ENCODE measurements around the gene SLC6A11. TPM values are rescaled to one million over a fixed set of nuclear protein-coding genes. Genes with fewer than 3 reads are reported as not detected.

Gene SLC6A11
- total and polyA plus RNA-seq, 2 of the 13 experiments (the other 11 are each of a cell fraction or from before 2014, with no cell fraction given), result 17.9 to 34.5 TPM

- TF ChIP-seq ZNF18 (CRISPR knock-in tag; IDR thresholded peaks at IDR 0.05; ENCODE audit: insufficient replicate concordance) (no peak), MTA1 (CRISPR knock-in tag; IDR thresholded peaks at IDR 0.05; ENCODE audit: borderline replicate concordance) (no peak), POGZ (CRISPR knock-in tag; IDR thresholded peaks at IDR 0.05) (0 out of 2 replicates have a peak, but pooled peaks have one; percentile 46), ZNF281 (CRISPR knock-in tag; IDR thresholded peaks at IDR 0.05; ENCODE audit: borderline replicate concordance) (no peak), ZBTB3 (CRISPR knock-in tag; IDR thresholded peaks at IDR 0.05; ENCODE audit: borderline replicate concordance, low read depth) (peak; percentile 99), HMGA1 (CRISPR knock-in tag; conservative IDR thresholded peaks at IDR 0.05) (no peak), ZNF644 (CRISPR knock-in tag; IDR thresholded peaks at IDR 0.05; ENCODE audit: low read depth) (peak; percentile 81), PCBP1 (IDR thresholded peaks at IDR 0.05; ENCODE audit: borderline replicate concordance, low read depth, low read length) (no peak), KLF12 (CRISPR knock-in tag; IDR thresholded peaks at IDR 0.05; ENCODE audit: borderline replicate concordance) (no peak), KDM1A (CRISPR knock-in tag; IDR thresholded peaks at IDR 0.05) (0 out of 2 replicates have a peak, but pooled peaks have one; percentile 24), ZNF451 (CRISPR knock-in tag; IDR thresholded peaks at IDR 0.05) (no peak), SRF (IDR thresholded peaks at IDR 0.05; ENCODE audit: low read depth, low read length) (no peak), ZBTB40 (IDR thresholded peaks at IDR 0.05) (no peak), ZBTB40 (CRISPR knock-in tag; IDR thresholded peaks at IDR 0.05) (no peak), FOXC1 (CRISPR knock-in tag; IDR thresholded peaks at IDR 0.05; ENCODE audit: borderline replicate concordance) (no peak)
Measured at GRCh38 chr3:10813425-10813824, 2.6 kb upstream of the SLC6A11 start (continued).

Data from HepG2 (cell line).